WERI-Rb-1 (cell line): ENCODE measurements around the gene C12orf57.

Experiments used
- DNase-seq: peaks from one replicate; pipeline ENCODE4 v3.0.0-alpha.2; 2020
- H3K27ac ChIP-seq: fragments of 250-450 bp; sonication (Bioruptor Pico); 2 replicates; pipeline ENCODE4 v1.5.1; 2020; ENCODE audit warnings: mild to moderate bottlenecking, moderate library complexity
- H3K27me3 ChIP-seq: fragments of 250-450 bp; sonication (Bioruptor Pico); 2 replicates; pipeline ENCODE4 v1.5.1; 2021; ENCODE audit warnings: mild to moderate bottlenecking, low read depth, moderate library complexity; ENCODE audit not compliant: insufficient read depth, severe bottlenecking
- H3K36me3 ChIP-seq: fragments of 250-450 bp; sonication (Bioruptor Pico); 2 replicates; pipeline ENCODE4 v1.5.1; 2020; ENCODE audit warnings: mild to moderate bottlenecking, moderate library complexity
- H3K4me3 ChIP-seq: 2 replicates; pipeline ENCODE4 v1.5.1; 2011; ENCODE audit warnings: low read depth, mild to moderate bottlenecking, control low read depth, low read length
- H3K9me3 ChIP-seq: fragments of 250-450 bp; sonication (Bioruptor Pico); 2 replicates; pipeline ENCODE4 v1.5.1; 2021; ENCODE audit warnings: mild to moderate bottlenecking, moderate library complexity; ENCODE audit not compliant: severe bottlenecking
- TF ChIP-seq, protein P1 (sequence below): IDR thresholded peaks from 2 replicates; pipeline ENCODE4 v1.5.1; 2011; ENCODE audit warnings: low read depth, mild to moderate bottlenecking, control low read depth, inconsistent platforms, low read length

C12orf57 gene

GRCh38 chr12:6941267-6941666 is 2.6 kb upstream of the C12orf57 start:
- no peak for DNase-seq
- TF ChIP-seq, protein P1, sequence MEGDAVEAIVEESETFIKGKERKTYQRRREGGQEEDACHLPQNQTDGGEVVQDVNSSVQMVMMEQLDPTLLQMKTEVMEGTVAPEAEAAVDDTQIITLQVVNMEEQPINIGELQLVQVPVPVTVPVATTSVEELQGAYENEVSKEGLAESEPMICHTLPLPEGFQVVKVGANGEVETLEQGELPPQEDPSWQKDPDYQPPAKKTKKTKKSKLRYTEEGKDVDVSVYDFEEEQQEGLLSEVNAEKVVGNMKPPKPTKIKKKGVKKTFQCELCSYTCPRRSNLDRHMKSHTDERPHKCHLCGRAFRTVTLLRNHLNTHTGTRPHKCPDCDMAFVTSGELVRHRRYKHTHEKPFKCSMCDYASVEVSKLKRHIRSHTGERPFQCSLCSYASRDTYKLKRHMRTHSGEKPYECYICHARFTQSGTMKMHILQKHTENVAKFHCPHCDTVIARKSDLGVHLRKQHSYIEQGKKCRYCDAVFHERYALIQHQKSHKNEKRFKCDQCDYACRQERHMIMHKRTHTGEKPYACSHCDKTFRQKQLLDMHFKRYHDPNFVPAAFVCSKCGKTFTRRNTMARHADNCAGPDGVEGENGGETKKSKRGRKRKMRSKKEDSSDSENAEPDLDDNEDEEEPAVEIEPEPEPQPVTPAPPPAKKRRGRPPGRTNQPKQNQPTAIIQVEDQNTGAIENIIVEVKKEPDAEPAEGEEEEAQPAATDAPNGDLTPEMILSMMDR, result no peak
- Histone ChIP-seq H3K27ac (no peak overlapping the region), H3K4me3 (no peak overlapping the region), H3K27me3 (no peaks in the 10 kb centered on the region), H3K36me3 (peaks cover 61% of the 10 kb centered on the region), H3K9me3 (no peaks in the 10 kb centered on the region)

- Histone ChIP-seq H3K27me3 (no peaks in the 10 kb centered on the region), H3K4me3 (no peak overlapping the region), H3K27ac (no peak overlapping the region), H3K9me3 (no peaks in the 10 kb centered on the region), H3K36me3 (peaks cover 56% of the 10 kb centered on the region)
- TF ChIP-seq, protein P1, result no peak
- DNase-seq, result no peak
Observed at GRCh38 chr12:6941782-6942181, 2.0 kb upstream of the C12orf57 start.

GRCh38 chr12:6942331-6942665 is 1.5 kb upstream of the C12orf57 start:
- Histone ChIP-seq H3K27ac (peak overlapping the region; percentile 97), H3K9me3 (no peaks in the 10 kb centered on the region), H3K27me3 (no peaks in the 10 kb centered on the region), H3K4me3 (no peak overlapping the region), H3K36me3 (peaks cover 52% of the 10 kb centered on the region)
- DNase-seq, result no peak
- TF ChIP-seq, protein P1, result no peak

DNA sequence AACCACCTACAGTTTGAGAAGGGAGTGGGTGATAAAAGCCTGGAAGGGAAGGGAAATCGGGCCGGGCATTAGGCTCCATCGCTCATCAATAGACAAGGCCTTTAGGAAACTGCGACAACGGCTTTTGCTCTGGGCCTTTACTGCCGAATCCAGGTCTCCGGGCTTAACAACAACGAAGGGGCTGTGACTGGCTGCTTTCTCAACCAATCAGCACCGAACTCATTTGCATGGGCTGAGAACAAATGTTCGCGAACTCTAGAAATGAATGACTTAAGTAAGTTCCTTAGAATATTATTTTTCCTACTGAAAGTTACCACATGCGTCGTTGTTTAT is 467 bp upstream of the C12orf57 start:
- H3K4me3 ChIP-seq, result peak overlapping the region; percentile 74

GRCh38 chr12:6944381-6945186 is 762 bp downstream of the C12orf57 start:
- peaks cover 38% of the 10 kb centered on the region for H3K36me3 ChIP-seq
- H3K27ac ChIP-seq, result peak overlapping the region; percentile 97
- TF ChIP-seq, protein P1, result peak; percentile 92
- no peaks in the 10 kb centered on the region for H3K9me3 ChIP-seq
- DNase-seq, result peak; percentile 94
- H3K4me3 ChIP-seq, result peak overlapping the region; percentile 74
- H3K27me3 ChIP-seq, result no peaks in the 10 kb centered on the region

More for the DNA sequence above, 467 bp upstream of the C12orf57 start:
- H3K36me3 ChIP-seq, result peaks cover 50% of the 10 kb centered on the region
- H3K27ac ChIP-seq, result peak overlapping the region; percentile 97
- H3K27me3 ChIP-seq, result no peaks in the 10 kb centered on the region
- TF ChIP-seq, protein P1, result no peak
- DNase-seq, result peak; percentile 87
- H3K9me3 ChIP-seq, result no peaks in the 10 kb centered on the region

- Histone ChIP-seq H3K4me3 (peak overlapping the region; percentile 52), H3K27ac (peak overlapping the region; percentile 60), H3K9me3 (no peaks in the 10 kb centered on the region), H3K36me3 (peaks cover 28% of the 10 kb centered on the region), H3K27me3 (no peaks in the 10 kb centered on the region)
- no peak for DNase-seq
- TF ChIP-seq, protein P1, result no peak
Observed at GRCh38 chr12:6945613-6946012, 1.8 kb downstream of the C12orf57 start.
